ENCODE measurements around the gene ACSF3.

The ACSF3 gene

GRCh38 chr16:89047331-89048089 lies 46.1 kb upstream of the ACSF3 start:
- Histone ChIP-seq H3K4me3 (ENCODE audit: low read depth, low read length) (no peak overlapping the region), H3K27me3 (peaks cover 88% of the 10 kb centered on the region), H3K9me3 (no peaks in the 10 kb centered on the region), H3K4me1 (no peaks in the 10 kb centered on the region), H3K36me3 (no peaks in the 10 kb centered on the region)
- TF ChIP-seq CTCF (IDR thresholded peaks at IDR 0.05; ENCODE audit: low read depth, low read length), result no peak
- DNase-seq, result peak; percentile 6

DNA sequence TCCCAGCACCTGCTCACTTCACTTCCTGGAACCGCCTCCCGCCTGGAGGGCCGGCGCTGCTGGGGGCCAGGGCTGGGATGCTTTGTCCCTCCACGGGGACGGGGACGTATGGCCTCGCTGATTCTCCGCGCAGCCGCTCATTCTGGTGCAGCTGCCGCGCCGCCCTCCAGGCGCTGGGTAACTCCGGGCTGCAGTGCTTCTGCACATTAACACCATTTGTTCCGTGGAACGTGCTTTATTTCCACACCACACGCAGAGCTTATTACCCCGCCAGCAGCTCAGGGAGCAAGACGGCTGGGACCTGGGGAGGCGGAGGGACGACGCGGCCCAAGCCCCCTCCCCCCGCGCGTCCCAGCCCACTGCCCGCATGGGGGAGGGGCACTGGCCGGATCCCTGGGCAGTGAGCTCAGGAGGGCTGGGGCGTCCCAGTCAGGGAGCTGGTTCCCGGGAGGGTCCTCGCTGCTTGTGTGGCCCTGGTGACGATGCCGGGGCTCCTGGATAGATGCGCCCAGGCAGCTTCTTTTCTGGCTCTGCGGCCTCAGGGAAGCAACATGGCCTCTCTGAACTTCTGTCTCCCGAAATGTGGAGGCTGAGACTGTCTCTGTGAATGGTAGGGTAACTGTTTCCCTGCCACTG lies 45.4 kb upstream of the ACSF3 start:
- peak; percentile 10 for DNase-seq
- peaks cover 91% of the 10 kb centered on the region for H3K27me3 ChIP-seq
- no peak for TF ChIP-seq CTCF (IDR thresholded peaks at IDR 0.05; ENCODE audit: low read depth, low read length)

DNA sequence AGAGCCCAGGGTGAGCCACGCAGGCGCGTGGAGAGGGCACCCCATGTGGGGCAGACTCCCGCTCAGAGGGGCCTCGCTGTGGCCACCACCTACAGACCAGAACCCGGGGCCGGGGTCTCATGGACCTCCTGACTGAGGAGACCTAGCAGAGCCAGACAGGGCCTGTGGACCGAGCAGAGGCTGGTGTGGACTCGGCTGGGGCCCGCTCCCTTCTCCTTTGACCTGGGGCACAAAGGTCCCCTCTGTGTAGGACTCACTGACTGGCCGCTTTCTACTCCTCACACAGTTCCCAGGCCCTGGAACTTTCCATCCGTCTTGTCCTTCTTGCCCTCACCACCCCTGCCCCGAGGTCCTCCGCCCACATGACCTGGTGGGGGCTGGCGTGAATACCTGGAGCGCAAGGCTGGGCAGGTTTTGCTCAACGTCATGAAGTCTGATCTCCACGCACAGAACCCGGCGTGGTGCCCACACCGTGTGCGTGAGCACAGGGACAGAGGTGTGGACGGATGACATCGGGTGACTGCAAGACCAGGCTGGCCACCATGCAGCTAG lies 44.7 kb upstream of the ACSF3 start:
- no peaks in the 10 kb centered on the region for H3K9me3 ChIP-seq

More for the DNA sequence above, 45.4 kb upstream of the ACSF3 start:
- H3K4me3 ChIP-seq (ENCODE audit: low read depth, low read length), result no peak overlapping the region
- H3K36me3 ChIP-seq, result no peaks in the 10 kb centered on the region
- no peaks in the 10 kb centered on the region for H3K4me1 ChIP-seq
- H3K9me3 ChIP-seq, result no peaks in the 10 kb centered on the region

DNA sequence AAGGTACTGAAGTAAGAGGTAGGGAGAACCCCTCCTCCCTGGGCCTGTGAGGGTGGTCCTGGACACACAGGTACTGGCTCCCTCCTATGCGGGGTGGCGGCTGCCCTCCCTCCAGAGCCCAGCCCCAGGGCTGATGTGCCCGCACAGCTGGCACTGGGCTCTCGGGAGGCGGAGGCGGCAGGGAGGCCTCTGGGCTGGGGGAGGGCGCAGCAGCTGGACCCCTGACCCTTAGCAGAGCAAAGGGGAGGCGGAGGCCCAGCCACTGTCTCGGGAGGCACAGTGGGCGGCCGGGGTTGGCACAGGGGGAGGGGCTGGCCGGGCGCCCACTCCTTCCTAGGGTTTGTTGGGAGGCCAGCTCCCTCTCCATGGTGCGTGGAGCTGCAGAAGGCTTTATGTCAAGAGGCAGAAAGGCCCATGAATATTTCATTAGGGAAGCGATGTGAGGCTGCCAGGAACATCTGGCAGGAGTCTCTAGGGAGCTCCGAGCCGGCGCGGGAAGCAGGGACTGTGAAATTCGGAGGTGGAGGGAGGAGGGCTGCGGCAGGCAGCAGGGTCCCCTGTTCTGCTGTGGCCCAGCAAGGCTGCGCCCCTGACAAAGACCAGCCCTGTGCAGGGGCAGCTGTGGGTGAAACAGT lies 44.1 kb upstream of the ACSF3 start:
- Histone ChIP-seq H3K4me1 (no peaks in the 10 kb centered on the region), H3K4me3 (ENCODE audit: low read depth, low read length) (no peak overlapping the region), H3K27me3 (peaks cover 91% of the 10 kb centered on the region), H3K36me3 (no peaks in the 10 kb centered on the region), H3K9me3 (no peaks in the 10 kb centered on the region)
- no peak for TF ChIP-seq CTCF (IDR thresholded peaks at IDR 0.05; ENCODE audit: low read depth, low read length)
- DNase-seq, result peak; percentile 42

More for the DNA sequence above, 44.7 kb upstream of the ACSF3 start:
- no peaks in the 10 kb centered on the region for H3K36me3 ChIP-seq
- DNase-seq, result peak; percentile 12
- H3K4me3 ChIP-seq (ENCODE audit: low read depth, low read length), result no peak overlapping the region
- no peaks in the 10 kb centered on the region for H3K4me1 ChIP-seq
- H3K27me3 ChIP-seq, result peaks cover 91% of the 10 kb centered on the region
- TF ChIP-seq CTCF (IDR thresholded peaks at IDR 0.05; ENCODE audit: low read depth, low read length), result no peak

- no peaks in the 10 kb centered on the region for H3K4me1 ChIP-seq
- no peaks in the 10 kb centered on the region for H3K36me3 ChIP-seq
- H3K27me3 ChIP-seq, result peaks cover 90% of the 10 kb centered on the region
- no peaks in the 10 kb centered on the region for H3K9me3 ChIP-seq
- peak; percentile 12 for DNase-seq
- TF ChIP-seq CTCF (IDR thresholded peaks at IDR 0.05; ENCODE audit: low read depth, low read length), result no peak
- H3K4me3 ChIP-seq (ENCODE audit: low read depth, low read length), result no peak overlapping the region
Observed at GRCh38 chr16:89050119-89050867, 43.4 kb upstream of the ACSF3 start.

Data from BE2C (cell line).